Tibial nerve (tissue), 4 donors: ENCODE data around the gene MAP3K19.

ENCODE experiments used
- CTCF ChIP-seq, 5 experiments: fragments of 200-600 bp in 3 of 5; fragments of 450-650 bp in 2 of 5; sonication (generic) in 3 of 5; IDR thresholded peaks; one replicate each; pipeline ENCODE4 v1.5.1; 2016 to 2019; ENCODE audit warnings: antibody characterized with exemption in 5 of 5, mild to moderate bottlenecking in 3 of 5, moderate library complexity in 2 of 5
- EP300 ChIP-seq, 2 donors: sonication (generic); formaldehyde crosslinking; IDR thresholded peaks; one replicate each; pipeline ENCODE4 v1.6.1; 2017; ENCODE audit warnings: antibody characterized with exemption in 2 of 2, mild to moderate bottlenecking in 1 of 2
- POLR2A ChIP-seq, 2 donors: fragments of 450-650 bp; IDR thresholded peaks; one replicate each; pipeline ENCODE4 v1.6.1; 2017; ENCODE audit warnings: antibody characterized with exemption in 2 of 2, mild to moderate bottlenecking in 2 of 2, moderate library complexity in 2 of 2

- TF ChIP-seq CTCF (IDR thresholded peaks at IDR 0.05): no peak
- no peak for TF ChIP-seq POLR2A (IDR thresholded peaks at IDR 0.05)
- TF ChIP-seq EP300 (IDR thresholded peaks at IDR 0.05): no peak
Observed at GRCh38 chr2:134957477-134957876, 89.8 kb downstream of the MAP3K19 start.
